ENCODE data around the gene HHEX.
A peak's percentile ranks its signal among the peaks of the same experiment; 100 is the strongest.

Gene HHEX

DNA sequence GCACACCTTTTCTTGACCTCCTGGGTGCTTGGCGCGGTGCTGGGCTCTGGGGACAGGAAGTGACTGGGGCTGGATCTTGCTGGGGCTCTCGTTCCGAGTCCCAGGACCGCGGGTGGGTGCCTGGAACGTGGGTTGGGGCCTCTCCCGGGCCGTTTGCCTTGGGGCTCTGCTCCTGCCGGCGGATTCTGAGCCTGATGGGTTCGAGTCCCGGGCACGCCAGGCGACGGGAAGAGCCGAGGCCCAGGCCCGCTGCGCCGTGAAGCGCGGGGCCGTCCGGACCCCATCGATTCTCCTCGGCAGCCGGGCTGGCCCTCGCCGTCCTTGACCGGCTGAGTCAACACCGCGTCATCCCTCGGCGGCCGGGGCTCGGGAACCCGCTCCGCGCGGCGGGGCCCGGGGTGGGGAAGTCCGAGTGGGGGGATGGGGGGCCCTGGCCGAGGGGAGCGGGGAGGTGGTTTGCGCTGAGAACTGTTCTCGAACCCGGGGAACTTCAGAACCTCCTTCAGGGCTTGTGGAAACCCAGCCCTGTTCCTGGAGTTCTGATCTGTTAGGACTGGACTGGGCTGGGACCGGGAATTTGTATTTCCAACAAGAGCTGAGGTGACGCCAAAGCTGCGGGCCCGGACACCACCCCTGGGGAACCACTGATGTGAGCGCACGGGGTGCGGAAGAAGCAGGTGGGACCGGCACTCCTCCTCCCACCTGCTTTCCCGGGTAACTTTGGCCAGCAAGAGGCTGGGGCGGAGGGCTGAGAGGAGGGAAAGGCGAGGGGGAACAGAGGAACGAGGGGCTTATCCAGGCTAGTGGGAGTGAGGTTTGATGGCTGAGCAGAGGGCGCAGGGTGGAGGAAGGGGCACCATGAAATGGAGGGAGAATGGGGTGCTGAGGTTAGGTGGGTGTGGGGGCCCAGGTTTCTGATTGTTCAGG lies 6.2 kb downstream of the HHEX start:
- DNase-seq, result no peak

DNA sequence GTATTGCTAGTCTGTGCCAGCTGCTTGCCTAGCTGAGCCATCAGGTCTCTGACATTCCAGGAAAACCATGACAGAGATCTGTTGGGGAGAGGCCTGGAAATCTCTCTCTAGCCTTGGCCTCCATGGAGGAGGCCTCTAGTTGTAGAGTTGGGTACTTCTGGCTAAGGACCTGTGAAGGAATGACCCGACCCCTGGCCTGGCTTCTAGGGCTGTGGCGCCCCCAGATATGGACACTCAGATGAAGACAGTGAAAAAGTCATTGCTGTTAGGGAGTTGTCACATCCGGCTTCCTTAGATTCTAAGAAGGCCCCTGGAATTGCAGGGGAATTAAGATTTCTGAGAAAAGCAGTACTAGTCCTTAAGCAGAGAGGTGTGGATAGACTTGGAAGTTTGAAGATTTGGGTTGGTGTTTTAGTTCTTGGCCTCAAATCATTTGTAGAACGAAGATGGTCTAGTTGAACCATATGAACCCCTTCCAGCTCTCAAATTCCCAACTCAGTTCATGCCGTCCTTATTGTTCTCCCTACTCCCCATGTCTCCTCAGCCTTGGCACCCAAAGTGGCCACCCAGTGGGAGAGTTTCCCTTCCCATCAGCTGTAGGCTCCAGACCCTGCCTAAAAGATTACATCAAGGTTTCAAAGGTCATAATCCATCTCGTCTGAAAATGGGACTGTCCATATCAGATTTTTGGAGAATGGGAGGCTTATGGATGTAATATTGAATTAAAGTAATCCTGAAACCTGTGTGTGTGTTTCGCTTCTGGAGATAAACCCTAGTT lies 7.0 kb downstream of the HHEX start:
- DNase-seq, result no peak

GRCh38 chr10:92697663-92698511 lies 8.1 kb downstream of the HHEX start:
- DNase-seq, result peak; percentile 89

DNA sequence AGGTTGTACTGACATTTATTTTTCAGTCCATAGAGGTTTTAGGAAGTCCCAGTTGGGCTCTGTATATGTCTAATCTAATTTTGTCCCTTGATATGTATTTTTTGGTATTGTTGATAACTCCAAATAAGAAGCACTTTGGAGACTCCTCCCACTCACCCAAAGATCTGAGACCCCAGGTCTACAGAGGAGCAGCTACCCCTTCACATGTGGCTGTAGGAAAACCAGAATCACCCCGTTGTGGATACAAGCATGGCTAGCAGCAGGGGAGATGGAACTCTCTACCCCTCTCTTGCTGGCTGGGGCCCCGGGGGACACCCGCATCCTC lies 9.4 kb downstream of the HHEX start:
- no peak for DNase-seq

- peak; percentile 11 for DNase-seq
These were observed 10.0 kb downstream of the HHEX start for GRCh38 chr10:92699518-92700381.

GRCh38 chr10:92702301-92702916 lies 12.7 kb downstream of the HHEX start:
- peak; percentile 41 for DNase-seq

- DNase-seq, result peak; percentile 90
These were observed 22.5 kb downstream of the HHEX start for GRCh38 chr10:92712016-92712889.

GRCh38 chr10:92714152-92714845 lies 24.5 kb downstream of the HHEX start:
- no peak for DNase-seq

DNA sequence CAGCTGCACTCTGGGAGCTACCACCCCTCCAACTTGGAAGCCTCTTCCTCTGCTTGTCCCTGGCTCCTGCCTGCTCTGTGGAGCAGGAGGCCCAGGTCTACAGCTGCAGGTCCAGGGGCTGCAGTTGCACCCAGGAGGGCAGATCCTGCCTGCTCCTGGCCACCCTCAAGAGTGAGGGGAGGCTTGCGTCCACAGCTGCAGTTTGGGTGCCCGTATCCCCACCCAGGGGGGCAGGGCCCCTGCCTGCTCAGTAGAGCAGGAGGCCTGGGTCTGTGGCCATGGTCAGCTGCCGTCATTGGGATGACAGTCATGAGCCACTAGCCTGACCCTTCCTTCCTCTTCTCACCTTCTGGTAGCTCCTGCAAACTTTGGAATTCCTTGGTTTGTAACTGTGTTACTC lies 25.1 kb downstream of the HHEX start:
- DNase-seq, result no peak

DNA sequence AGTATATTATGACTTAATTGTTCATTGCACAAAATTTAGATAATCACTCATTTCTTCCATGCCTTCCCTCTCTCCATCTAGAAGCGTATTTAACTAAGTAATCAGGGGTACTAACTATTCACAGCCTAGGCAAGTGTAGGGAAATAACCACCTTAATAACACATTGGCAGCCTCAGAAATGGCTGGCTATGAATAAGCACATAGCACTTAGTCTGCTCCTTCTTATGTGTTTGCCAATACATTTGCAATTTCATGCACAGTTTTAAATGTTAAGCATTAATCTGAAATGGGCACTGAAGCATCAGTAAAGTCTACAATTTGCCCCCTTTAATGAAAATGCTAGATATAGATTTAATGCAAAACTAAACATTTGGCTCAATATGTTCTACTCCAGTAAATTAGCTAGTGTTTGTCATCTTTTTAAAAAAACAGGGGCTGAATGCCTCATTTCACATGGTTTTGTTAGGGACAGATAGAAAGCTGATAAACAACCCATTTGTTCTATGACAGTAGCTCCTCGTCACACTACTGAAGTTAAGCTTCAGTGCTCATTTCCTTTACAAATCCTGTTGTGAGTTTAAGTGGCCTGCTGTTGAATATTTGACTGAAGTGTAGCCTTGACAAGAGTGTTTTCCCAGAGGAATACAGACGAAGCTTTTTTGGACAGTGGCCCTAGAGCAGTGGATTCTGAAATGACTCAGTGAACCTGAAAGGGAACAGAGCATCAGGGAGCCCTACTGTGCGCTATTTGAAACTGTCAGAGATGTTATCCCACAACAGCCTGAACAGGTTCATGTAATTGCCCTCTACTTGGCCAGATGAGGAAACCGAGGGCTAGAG lies 30.5 kb downstream of the HHEX start:
- no peak for DNase-seq

DNA sequence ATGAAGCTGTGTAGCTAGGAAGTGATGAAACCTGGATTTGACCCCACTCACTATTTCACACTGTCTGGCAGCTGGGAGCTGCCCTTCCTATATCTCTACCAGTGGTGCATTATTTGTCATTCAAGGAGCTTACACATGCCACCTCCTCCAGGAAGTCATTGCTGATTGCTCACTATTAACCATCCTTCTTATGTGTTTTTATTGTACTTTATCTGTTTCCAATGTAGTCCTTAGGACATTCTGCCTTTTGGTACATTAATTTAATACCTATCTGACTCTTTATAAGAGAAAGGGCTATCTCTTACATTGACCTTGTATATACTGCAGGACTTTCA lies 31.0 kb downstream of the HHEX start:
- peak; percentile 22 for DNase-seq

DNA sequence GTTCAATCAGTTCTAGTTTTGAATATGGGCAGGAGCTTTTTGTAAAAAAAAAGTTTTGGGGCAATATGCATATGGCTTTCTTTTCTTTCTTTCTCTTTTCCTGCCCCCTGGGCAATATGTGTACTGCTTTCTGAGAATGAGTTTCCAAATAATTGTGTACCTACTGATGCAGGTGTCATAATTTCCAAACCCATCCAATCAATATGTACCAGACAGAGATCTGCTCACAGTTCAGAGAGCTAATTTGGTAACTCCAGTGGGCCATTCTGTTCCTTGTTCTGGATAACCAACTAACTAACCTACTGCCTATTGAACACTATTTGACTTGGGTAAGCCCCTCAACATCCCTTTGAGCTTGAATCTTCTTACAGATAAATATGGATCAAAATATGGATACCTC lies 32.6 kb downstream of the HHEX start:
- no peak for DNase-seq

DNA sequence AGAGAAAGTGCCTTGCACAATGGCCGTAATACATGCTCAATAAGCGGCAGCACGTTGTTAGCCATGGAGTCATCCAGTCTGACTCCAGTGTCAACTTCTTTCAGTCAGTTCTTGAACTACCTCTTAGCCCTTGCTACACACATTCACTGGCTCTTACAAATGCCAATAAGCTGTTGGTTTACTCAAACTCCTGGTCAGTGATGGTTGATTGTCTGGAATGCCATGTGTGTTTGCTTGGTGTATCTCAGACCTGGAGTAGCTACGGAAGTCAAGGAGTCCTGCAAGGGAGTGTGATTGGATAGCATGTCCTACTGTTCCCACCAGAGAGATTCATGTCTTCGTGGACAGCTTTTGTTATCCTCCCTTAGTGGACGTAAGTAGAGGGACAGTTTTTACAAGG lies 37.4 kb downstream of the HHEX start:
- DNase-seq, result no peak

GRCh38 chr10:92727550-92727949 lies 37.8 kb downstream of the HHEX start:
- DNase-seq, result no peak

GRCh38 chr10:92729886-92730285 lies 40.1 kb downstream of the HHEX start:
- DNase-seq, result no peak

DNA sequence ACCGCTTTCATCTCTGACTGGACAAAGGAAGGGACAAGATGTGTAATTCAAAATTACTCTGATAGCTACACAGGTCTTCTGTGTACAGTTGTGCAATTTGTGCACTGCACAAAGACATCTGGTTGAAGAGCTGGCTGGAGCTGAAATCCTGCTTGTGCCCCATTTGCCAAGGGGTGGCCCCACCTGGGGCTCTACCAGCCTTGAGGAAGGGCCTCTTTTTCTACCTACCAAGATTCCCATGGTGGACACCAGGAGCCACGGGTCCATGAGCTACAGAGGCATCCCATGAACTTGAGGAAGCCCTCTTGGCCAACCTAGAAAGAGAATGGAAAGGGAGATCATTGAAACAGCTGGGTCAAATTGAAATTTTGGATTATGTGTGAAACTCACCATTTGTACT lies 43.2 kb downstream of the HHEX start:
- DNase-seq, result no peak

DNA sequence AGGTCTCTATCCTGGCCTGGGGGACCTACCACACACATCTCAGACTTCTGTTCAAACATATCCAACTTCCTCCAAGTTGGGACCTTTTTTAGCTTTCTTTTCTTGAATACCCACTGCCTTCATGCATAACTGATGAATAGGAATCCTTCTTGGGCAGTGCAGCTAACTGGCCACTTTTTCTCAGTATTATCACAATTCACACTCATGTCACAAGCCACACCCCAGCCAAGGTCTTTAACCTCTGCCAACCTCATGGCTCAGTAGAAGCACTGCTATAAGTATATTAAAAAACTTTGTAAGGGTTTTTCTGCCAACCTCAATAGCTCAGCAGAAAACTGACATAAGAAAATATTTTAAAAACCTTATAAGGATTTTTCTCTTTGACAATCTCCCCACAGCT lies 44.5 kb downstream of the HHEX start:
- no peak for DNase-seq

- DNase-seq, result no peak
These were observed 46.2 kb downstream of the HHEX start for GRCh38 chr10:92735938-92736337.

GRCh38 chr10:92737484-92737883 lies 47.7 kb downstream of the HHEX start:
- no peak for DNase-seq
